Measurements from ENCODE around the gene MRPS11.

DNA sequence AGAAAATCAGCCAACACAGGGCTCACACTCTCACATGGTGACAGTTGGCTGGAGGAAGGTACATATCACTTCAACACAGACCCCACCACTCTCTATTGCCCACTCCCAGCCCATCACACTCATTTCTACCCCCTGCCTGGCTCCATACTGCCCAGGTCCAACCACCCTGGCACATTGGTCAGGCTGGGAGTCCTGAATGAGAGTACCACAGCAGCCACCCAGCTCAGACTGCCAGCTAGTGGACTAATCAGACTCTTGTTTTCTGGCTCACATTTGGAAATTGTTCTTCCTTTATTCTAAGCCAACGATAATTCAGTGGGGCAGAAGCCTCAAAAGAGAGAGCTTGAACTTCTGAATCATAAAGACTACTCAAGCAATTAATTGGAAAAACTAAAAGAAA is 20.3 kb upstream of the MRPS11 start:
- TF ChIP-seq, protein P1, sequence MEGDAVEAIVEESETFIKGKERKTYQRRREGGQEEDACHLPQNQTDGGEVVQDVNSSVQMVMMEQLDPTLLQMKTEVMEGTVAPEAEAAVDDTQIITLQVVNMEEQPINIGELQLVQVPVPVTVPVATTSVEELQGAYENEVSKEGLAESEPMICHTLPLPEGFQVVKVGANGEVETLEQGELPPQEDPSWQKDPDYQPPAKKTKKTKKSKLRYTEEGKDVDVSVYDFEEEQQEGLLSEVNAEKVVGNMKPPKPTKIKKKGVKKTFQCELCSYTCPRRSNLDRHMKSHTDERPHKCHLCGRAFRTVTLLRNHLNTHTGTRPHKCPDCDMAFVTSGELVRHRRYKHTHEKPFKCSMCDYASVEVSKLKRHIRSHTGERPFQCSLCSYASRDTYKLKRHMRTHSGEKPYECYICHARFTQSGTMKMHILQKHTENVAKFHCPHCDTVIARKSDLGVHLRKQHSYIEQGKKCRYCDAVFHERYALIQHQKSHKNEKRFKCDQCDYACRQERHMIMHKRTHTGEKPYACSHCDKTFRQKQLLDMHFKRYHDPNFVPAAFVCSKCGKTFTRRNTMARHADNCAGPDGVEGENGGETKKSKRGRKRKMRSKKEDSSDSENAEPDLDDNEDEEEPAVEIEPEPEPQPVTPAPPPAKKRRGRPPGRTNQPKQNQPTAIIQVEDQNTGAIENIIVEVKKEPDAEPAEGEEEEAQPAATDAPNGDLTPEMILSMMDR (conservative IDR thresholded peaks at IDR 0.05; ENCODE audit: low read depth, low read length) = no peak
- TF ChIP-seq POLR2A (IDR thresholded peaks at IDR 0.05; ENCODE audit: low read depth, low read length) (no peak), MAZ (IDR thresholded peaks at IDR 0.05; ENCODE audit: borderline replicate concordance, low read depth, low read length) (no peak), RCOR1 (IDR thresholded peaks at IDR 0.05; ENCODE audit: insufficient replicate concordance, low read length) (no peak)

All from IMR-90 (cell line).